Nephron (organoid): ENCODE measurements around the gene PRRC2B.

Experiments
- H3K27ac Mint-ChIP-seq, 3 experiments: 2 replicates each; pipeline ENCODE4 v1.8.0; 2020; ENCODE audit warnings: mixed read lengths in 3 of 3, mild to moderate bottlenecking in 2 of 3, moderate library complexity in 1 of 3
- H3K27me3 Mint-ChIP-seq: 2 replicates; pipeline ENCODE4 v1.8.0; 2021; ENCODE audit warnings: low read depth, mild to moderate bottlenecking, moderate library complexity, mixed read lengths
- H3K36me3 Mint-ChIP-seq: 2 replicates; pipeline ENCODE4 v1.8.0; 2020; ENCODE audit warnings: low read depth, mixed read lengths
- H3K4me1 Mint-ChIP-seq: 2 replicates; pipeline ENCODE4 v1.8.0; 2020; ENCODE audit warnings: mixed read lengths
- H3K4me3 Mint-ChIP-seq, 3 experiments: 2 replicates each; pipeline ENCODE4 v1.8.0; 2020; ENCODE audit warnings: mild to moderate bottlenecking in 3 of 3, mixed read lengths in 3 of 3, moderate library complexity in 2 of 3
- H3K9me3 Mint-ChIP-seq: 2 replicates; pipeline ENCODE4 v1.8.0; 2020; ENCODE audit warnings: mixed read lengths
- TF ChIP-seq, protein P1 (sequence below), 3 experiments: fragments of 200-600 bp; sonication (generic); IDR thresholded peaks; one replicate each; pipeline ENCODE4 v1.5.0; 2021; ENCODE audit warnings: antibody characterized with exemption in 3 of 3; ENCODE audit not compliant: unreplicated experiment in 3 of 3

Gene PRRC2B

DNA sequence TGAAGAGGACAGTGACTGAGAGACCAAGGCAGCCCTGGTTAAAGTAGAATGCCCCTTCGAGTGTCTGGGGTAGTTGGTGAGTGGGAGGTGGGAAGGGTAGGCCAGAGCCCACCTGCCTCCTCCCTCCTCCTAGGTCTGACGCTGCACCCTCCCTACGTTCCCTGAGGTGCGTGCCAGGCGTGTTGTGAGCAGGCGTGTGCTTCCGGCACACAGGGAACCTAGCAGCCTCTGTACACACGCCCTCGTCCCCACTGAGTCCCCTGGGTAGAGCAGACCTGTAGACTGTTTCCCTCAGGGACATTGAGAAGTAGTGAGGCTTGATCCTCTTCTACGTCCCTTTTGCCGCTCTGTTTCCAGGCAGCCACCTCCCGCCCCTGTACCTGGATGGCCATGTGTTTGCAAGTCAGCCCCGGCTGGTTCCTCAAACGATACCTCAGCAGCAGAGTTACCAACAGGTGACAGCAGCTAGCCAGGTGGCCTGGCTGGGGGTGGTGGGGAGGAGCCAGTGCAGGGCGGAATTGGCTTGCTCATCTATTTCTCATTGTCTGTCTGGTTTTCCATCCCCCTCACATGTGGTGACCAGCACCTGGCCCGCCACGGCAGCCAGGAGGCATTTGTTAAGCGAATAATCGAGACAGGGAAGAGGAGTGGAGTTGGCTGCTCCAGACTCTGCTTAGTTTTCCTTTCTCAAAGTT, 92.0 kb downstream of the PRRC2B start:
- no peaks in the 10 kb centered on the region for H3K9me3 Mint-ChIP-seq
- no peaks in the 10 kb centered on the region for H3K27me3 Mint-ChIP-seq
- TF ChIP-seq, protein P1, sequence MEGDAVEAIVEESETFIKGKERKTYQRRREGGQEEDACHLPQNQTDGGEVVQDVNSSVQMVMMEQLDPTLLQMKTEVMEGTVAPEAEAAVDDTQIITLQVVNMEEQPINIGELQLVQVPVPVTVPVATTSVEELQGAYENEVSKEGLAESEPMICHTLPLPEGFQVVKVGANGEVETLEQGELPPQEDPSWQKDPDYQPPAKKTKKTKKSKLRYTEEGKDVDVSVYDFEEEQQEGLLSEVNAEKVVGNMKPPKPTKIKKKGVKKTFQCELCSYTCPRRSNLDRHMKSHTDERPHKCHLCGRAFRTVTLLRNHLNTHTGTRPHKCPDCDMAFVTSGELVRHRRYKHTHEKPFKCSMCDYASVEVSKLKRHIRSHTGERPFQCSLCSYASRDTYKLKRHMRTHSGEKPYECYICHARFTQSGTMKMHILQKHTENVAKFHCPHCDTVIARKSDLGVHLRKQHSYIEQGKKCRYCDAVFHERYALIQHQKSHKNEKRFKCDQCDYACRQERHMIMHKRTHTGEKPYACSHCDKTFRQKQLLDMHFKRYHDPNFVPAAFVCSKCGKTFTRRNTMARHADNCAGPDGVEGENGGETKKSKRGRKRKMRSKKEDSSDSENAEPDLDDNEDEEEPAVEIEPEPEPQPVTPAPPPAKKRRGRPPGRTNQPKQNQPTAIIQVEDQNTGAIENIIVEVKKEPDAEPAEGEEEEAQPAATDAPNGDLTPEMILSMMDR (IDR thresholded peaks at IDR 0.05; ENCODE audit: unreplicated experiment in 3 of 3), result no peak
- peaks cover 87% of the 10 kb centered on the region for H3K36me3 Mint-ChIP-seq
- no peaks in the 10 kb centered on the region for H3K4me1 Mint-ChIP-seq
- H3K27ac Mint-ChIP-seq, result no peak overlapping the region
- no peak overlapping the region for H3K4me3 Mint-ChIP-seq

DNA sequence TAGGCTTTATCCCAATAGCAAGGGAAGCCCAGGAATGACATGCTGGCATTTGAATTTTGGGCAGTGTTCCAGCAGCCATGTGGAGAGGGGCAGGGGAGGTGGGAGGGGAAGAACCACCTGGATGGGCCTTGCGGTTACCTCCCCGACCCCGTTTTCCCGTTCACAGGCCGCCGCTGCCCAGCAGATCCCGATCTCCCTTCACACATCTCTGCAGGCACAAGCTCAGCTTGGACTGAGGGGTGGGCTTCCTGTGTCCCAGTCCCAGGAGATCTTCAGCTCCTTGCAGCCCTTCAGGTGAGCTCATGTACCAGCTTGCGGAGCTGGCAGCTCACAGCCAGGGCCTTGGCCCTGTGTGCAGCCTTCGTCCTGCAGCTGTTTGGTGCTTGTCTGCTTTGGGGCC, 93.1 kb downstream of the PRRC2B start:
- Mint-ChIP-seq H3K27ac (no peak overlapping the region), H3K4me3 (no peak overlapping the region), H3K9me3 (no peaks in the 10 kb centered on the region), H3K4me1 (no peaks in the 10 kb centered on the region), H3K27me3 (no peaks in the 10 kb centered on the region), H3K36me3 (peaks cover 90% of the 10 kb centered on the region)
- TF ChIP-seq, protein P1 (IDR thresholded peaks at IDR 0.05; ENCODE audit: unreplicated experiment in 3 of 3), result no peak

DNA sequence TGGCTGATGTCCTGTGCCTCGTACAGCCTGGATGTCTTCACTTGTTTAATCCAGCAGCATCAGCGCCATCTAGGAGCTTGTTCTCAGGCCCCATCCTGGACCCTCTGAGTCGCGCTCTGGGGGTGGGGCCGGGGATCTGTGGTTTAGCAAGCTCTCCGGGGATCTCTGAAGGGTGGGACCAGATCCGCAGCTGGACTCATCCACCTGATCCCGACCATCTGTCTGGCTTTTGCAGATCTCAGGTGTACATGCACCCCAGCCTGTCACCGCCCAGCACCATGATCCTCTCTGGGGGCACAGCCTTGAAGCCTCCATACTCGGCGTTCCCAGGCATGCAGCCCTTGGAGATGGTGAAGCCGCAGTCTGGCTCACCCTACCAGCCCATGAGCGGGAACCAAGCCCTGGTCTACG, 93.7 kb downstream of the PRRC2B start:
- no peaks in the 10 kb centered on the region for H3K27me3 Mint-ChIP-seq
- TF ChIP-seq, protein P1 (IDR thresholded peaks at IDR 0.05; ENCODE audit: unreplicated experiment in 3 of 3), result no peak
- H3K4me1 Mint-ChIP-seq, result no peaks in the 10 kb centered on the region
- peaks cover 90% of the 10 kb centered on the region for H3K36me3 Mint-ChIP-seq
- H3K27ac Mint-ChIP-seq, result no peak overlapping the region
- H3K9me3 Mint-ChIP-seq, result no peaks in the 10 kb centered on the region
- H3K4me3 Mint-ChIP-seq, result no peak overlapping the region

DNA sequence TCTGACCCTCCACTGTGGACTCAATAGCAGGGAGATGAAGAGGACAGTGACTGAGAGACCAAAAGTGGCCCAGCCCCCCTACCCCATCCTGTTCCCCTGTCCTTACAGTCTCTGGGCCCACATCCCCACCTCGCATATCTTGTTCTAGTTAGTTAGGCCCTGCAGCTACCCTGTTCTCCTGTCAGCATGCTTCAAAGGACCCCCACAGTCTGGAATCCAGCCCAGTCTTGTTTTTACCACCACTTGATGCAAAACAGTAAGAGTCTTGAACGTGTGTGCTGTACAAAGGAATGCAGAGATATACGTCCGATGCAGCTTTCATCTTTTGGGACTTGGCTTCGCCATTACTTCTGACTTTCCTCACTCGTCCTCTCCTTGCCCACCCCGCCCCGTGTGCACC, 96.6 kb downstream of the PRRC2B start:
- Mint-ChIP-seq H3K36me3 (peaks cover 97% of the 10 kb centered on the region), H3K9me3 (no peaks in the 10 kb centered on the region), H3K4me1 (no peaks in the 10 kb centered on the region), H3K27me3 (no peaks in the 10 kb centered on the region), H3K27ac (peak overlapping the region in 1 of 3 experiments; percentile 23), H3K4me3 (no peak overlapping the region)
- TF ChIP-seq, protein P1 (IDR thresholded peaks at IDR 0.05; ENCODE audit: unreplicated experiment in 3 of 3), result no peak

DNA sequence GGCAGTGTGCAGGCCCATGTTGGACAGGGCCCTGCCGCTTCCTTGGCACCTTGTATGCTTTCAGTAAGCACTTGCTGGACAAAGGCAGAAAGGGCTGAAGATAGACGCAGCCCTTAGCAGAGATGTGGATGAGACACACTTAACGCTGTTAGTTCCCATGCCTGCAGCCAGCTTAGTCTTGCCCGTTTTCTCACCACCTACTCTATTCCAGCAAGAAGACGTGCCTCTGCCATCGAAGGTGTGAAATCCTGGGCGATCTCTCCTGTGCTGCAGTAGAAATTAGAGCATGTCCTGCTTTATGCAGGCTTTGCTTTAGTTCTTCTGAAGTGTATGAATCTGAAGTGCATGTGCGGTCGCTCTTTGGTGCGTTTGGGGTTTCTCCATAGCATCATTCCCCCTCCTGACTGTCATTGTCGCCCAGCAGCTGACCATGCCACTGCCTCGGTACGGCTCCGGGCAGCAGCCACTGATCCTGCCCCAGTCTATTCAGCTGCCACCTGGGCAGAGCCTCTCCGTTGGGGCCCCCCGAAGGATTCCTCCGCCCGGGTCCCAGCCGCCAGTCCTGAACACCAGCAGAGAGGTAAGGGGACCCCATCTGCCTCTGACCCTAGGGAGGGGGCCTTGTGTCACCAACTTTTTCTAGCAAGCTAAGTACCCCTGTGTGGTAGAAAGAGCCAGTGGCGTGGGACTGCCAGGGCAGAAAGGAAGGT, 97.3 kb downstream of the PRRC2B start:
- H3K4me3 Mint-ChIP-seq, result no peak overlapping the region

More for the DNA sequence above, 97.3 kb downstream of the PRRC2B start:
- H3K4me1 Mint-ChIP-seq, result no peaks in the 10 kb centered on the region
- TF ChIP-seq, protein P1 (IDR thresholded peaks at IDR 0.05; ENCODE audit: unreplicated experiment in 3 of 3), result no peak
- peaks cover 97% of the 10 kb centered on the region for H3K36me3 Mint-ChIP-seq
- no peaks in the 10 kb centered on the region for H3K9me3 Mint-ChIP-seq
- no peaks in the 10 kb centered on the region for H3K27me3 Mint-ChIP-seq
- peak overlapping the region in 1 of 3 experiments; percentile 23 for H3K27ac Mint-ChIP-seq
